ENCODE measurements around the gene PTPN22.

PTPN22 gene

DNA sequence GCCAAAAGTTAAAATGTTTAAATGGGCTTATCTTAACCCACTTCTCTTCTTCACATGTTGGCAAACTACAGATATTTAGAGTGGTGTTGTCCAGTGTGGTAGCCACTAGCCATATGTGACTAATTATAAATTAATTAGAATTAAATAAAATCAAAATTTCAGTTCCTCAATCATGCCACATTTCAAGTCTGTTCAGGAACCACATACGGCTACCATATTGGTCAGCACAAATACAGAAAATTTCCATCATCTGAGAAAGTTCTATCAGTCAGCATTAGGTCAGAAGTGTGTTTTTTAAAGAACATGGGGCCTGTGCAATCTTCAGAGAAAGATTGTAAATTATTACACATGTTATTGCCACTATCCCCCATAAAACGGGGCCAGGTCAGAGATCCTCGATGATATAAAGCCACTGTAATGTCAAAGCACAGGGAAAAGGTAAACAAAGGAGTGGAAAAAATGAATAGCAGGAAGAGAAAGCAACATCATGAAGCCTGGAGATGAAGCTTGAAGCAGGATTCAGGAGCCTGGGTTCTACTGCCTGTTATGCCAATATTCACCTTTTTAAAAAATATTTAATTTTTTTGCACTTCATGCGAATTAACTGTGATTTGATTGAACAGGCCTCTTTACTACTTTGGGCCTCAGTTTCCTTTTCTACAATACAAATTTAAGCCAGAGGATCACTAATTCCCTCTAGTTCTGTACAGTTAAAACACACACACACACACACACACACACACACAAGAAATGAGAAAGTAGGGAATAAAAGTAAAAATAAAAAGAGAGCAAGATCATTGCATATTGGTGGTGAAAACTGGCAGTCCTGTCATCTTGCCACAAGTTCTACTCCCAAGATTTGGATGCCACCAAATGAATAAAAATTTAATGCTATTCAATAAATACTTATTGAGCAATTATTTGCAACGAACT, 61.6 kb downstream of the PTPN22 start:
- DNase-seq (ENCODE audit: insufficient read length, low spot score), result no peak
- TF ChIP-seq POLR2A (IDR thresholded peaks at IDR 0.05; ENCODE audit: low read depth, low read length), result no peak
- FAIRE-seq, result peak; percentile 45

DNA sequence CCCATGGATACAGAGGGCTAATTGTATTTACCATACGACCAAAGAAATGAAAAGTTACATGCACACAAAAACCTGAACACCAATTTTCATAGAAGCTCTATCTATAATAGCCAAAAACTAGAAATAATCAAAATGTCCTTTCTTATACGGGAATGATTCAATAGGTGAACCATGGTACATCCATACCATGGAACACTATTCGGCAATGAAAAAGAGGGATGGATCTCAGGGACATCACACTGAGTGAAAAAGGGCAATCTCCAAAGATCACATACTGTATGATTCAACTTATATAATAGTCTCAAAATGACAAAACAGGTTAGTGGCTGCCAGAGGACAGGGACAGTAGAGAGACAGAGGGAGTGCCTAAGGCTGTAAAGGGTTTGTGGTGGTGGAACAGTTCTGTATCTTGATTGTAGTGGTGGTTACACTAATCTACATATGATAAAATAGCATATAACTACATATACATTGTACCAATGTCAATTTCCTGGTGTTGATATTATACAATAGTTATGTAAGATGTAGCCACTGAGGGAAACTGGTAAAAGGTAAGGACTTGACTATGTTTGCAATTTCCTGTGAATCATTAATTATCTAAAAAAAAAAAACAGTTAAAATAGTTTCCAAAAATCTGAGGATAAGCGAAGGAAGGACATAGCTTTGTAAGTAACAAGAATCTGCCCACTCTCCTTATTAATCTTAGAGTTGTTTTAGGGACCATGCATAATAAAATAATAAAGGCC, 62.9 kb downstream of the PTPN22 start:
- DNase-seq (ENCODE audit: insufficient read length, low spot score) (no peak), FAIRE-seq (no peak)

GRCh38 chr1:113805639-113806038, 65.9 kb downstream of the PTPN22 start:
- DNase-seq (ENCODE audit: insufficient read length, low spot score) (no peak), FAIRE-seq (no peak)
- TF ChIP-seq POLR2A (IDR thresholded peaks at IDR 0.05; ENCODE audit: low read depth, low read length), result no peak

More for the DNA sequence above, 62.9 kb downstream of the PTPN22 start:
- no peak for TF ChIP-seq POLR2A (IDR thresholded peaks at IDR 0.05; ENCODE audit: low read depth, low read length)

- FAIRE-seq (no peak), DNase-seq (ENCODE audit: insufficient read length, low spot score) (no peak)
- TF ChIP-seq POLR2A (IDR thresholded peaks at IDR 0.05; ENCODE audit: low read depth, low read length), result no peak
Measured at GRCh38 chr1:113805256-113805531, 66.3 kb downstream of the PTPN22 start.

DNA sequence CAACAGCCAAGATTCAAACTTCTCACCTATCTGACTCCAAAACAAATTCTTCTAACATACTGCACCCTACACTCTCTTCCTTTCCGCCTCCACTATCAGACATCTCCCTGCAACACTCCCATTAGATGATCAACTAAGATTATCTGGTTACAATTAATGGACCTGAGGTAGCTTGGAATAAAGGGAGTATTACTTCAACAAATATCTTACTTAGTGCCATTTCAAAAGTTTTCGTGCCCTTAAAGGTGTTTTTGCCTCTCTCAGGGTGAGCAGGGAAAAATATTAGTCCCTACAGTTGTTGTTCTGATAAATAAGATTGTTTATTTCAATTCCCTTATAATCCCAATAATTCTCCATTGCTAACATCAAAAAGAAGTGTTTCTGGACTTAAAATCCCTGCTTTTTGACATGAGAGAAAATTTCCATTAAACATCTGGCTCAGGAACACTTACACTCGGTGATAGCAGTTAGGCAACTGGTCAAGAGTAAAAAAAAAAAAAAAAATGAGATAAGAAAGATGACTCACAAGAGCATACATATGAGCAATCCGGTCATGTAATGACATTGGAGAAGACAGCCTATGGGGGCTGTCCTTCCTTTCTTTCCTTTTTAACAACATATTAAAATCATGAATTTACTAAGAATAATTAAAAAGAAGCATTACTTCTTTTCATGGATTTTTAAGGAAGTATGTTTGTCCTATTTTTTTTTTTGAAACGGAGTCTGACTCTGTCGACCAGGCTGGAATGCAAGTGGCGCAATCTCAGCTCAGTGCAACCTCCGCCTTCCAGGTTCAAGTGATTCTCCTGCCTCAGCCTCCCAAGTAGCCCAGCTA, 66.9 kb downstream of the PTPN22 start:
- FAIRE-seq (peak; percentile 88), DNase-seq (ENCODE audit: insufficient read length, low spot score) (peak; percentile 47)
- TF ChIP-seq POLR2A (IDR thresholded peaks at IDR 0.05; ENCODE audit: low read depth, low read length), result no peak

- FAIRE-seq, result no peak
- TF ChIP-seq POLR2A (IDR thresholded peaks at IDR 0.05; ENCODE audit: low read depth, low read length), result no peak
- no peak for DNase-seq (ENCODE audit: insufficient read length, low spot score)
Measured at GRCh38 chr1:113802367-113803007, 69.0 kb downstream of the PTPN22 start.

DNA sequence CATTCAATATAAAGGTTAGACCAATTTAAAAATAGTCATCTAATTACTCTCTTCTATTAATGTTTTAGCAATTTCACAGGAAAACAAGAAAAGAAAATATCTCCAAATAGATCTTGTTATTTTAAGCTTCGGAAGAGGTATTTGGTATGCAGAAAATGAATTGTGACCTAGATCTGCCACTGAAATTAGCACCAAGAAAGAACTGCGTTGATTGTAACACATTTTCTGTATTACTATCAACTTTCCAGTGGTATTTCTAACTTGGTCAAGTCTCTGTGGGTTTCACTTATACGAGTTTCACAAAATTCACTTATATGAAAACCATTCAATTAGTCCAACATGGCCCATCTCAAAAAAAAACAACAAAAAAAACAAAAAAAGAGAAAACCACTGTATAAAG, 71.0 kb downstream of the PTPN22 start:
- no peak for TF ChIP-seq POLR2A (IDR thresholded peaks at IDR 0.05; ENCODE audit: low read depth, low read length)
- DNase-seq (ENCODE audit: insufficient read length, low spot score) (no peak), FAIRE-seq (peak; percentile 36)

DNA sequence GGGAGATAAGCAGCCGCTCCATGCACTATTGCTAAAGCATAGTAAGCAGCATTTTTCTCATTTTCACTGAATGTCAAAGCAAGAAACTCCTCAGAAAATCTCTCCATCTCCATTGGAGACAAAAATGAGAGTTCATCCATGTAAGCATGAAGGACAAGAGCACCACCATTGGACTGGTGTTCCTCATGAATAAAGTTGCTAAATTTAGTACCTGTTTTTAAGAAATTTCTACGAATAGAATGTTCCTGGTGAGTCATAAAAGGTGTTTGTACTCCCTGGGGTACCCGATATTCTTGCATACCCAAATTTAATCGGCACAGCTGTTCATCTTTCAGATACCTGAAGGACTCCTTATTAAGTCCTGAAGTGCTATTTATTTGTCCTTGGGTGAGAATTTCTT, 74.0 kb downstream of the PTPN22 start:
- no peak for TF ChIP-seq POLR2A (IDR thresholded peaks at IDR 0.05; ENCODE audit: low read depth, low read length)
- no peak for DNase-seq (ENCODE audit: insufficient read length, low spot score)
- no peak for FAIRE-seq

DNA sequence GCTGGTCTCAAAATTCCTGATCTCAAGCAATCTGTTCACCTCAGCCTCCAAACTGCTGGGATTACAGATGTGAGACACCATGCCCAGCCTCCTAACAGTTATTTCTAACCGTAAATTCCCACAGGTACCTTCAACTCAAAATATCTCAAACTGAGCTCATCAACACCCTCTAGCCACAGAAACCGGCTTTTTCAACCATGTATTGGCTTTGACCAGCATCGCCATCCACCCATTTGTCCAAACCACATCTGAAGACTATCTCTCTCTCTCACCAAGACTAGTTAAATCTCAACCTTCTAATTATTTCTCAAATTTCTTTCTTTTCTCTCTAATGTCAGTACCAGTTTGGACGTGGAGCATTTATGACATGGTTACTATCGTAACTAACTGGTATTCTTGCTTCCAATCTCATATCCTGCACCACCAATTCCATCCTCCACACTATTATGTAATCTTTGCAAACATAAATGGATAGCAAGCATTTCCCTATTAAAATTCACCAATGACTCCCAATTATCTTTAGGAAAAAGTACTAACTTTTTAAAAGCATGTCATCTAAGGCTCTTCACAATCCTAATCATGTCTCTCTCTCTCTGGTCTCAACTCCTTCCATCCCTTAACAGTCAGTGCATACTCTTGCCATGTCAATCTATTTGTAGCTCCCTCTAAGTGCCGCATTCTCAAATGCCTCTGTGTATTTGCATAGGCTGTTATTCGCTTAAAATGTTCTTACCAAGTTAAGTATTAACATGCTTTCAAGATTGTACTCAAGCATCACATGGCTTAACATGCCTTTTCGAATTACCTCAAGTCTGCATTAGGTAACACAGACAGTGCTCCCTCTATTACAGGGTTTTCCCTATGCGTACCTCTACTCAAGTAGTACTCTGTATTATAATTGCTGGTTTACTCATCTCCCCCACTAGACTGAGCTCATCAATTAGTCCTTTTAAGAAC, 77.4 kb downstream of the PTPN22 start:
- no peak for DNase-seq (ENCODE audit: insufficient read length, low spot score)
- no peak for TF ChIP-seq POLR2A (IDR thresholded peaks at IDR 0.05; ENCODE audit: low read depth, low read length)
- peak; percentile 75 for FAIRE-seq

- no peak for TF ChIP-seq POLR2A (IDR thresholded peaks at IDR 0.05; ENCODE audit: low read depth, low read length)
- FAIRE-seq, result peak; percentile 82
- peak; percentile 8 for DNase-seq (ENCODE audit: insufficient read length, low spot score)
Measured at GRCh38 chr1:113792986-113793385, 78.5 kb downstream of the PTPN22 start.

DNA sequence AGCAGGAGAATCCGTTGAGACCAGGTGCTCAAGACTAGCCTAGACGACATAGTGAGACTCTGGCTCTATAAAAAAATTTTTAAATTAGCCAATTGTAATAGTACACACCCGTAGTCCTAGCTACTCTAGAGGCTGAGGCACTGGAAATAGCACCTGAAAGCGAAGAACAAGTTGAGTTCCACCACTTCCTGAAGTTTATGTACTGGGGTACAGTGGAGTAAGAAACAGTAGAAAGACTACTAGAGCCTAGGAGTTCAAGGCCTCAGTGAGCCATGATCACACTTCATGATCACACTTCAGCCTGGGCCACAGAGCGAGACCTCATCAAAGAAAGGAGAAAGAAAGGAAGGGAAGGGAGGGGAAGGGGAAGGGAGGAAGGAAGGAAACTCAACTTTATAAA, 79.0 kb downstream of the PTPN22 start:
- no peak for TF ChIP-seq POLR2A (IDR thresholded peaks at IDR 0.05; ENCODE audit: low read depth, low read length)
- no peak for DNase-seq (ENCODE audit: insufficient read length, low spot score)
- no peak for FAIRE-seq

DNA sequence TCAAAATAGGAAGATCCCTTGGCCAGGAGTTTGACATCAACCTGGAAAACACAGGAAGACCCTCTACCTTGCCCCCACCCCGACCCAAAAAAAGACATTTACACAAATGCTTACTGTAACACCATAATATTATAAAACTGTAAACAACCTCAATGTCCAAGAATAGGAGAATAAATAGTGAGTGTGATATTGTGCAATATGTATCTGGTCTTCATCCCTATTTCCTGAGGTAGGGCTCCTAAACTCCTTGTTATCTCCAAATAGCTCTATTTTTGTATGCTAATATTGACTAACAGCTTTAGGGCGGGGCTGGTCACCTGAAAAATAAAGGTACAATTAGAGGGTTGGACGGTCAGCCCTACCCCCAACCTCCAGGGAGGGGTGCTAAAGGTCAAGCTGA, 82.7 kb downstream of the PTPN22 start:
- TF ChIP-seq POLR2A (IDR thresholded peaks at IDR 0.05; ENCODE audit: low read depth, low read length), result no peak
- DNase-seq (ENCODE audit: insufficient read length, low spot score), result no peak
- FAIRE-seq, result no peak

Data from H54 (cell line).